HUES64 (cell line): ENCODE results near the gene TEX52.

ENCODE experiments used
- H3K27ac ChIP-seq: 2 replicates; pipeline ENCODE4 v1.7.0; 2013; ENCODE audit warnings: low read depth, low read length, inconsistent platforms
- H3K27me3 ChIP-seq: 2 replicates; pipeline ENCODE4 v1.6.1; 2013; ENCODE audit warnings: mild to moderate bottlenecking, low read length; ENCODE audit not compliant: insufficient read depth
- H3K36me3 ChIP-seq: 2 replicates; pipeline ENCODE4 v1.6.1; 2013; ENCODE audit warnings: mild to moderate bottlenecking, low read length; ENCODE audit not compliant: insufficient read depth
- H3K4me1 ChIP-seq: 2 replicates; pipeline ENCODE4 v1.6.1; 2013; ENCODE audit warnings: mild to moderate bottlenecking, low read length, moderate library complexity; ENCODE audit not compliant: insufficient read depth
- H3K4me3 ChIP-seq: 2 replicates; pipeline ENCODE4 v1.5.1; 2013; ENCODE audit warnings: mild to moderate bottlenecking, low read length, moderate library complexity
- H3K9ac ChIP-seq: 2 replicates; pipeline ENCODE4 v1.6.1; 2013; ENCODE audit warnings: mild to moderate bottlenecking, low read depth, low read length
- H3K9me3 ChIP-seq: 2 replicates; pipeline ENCODE4 v1.6.1; 2013; ENCODE audit warnings: low read depth, low read length; ENCODE audit not compliant: insufficient read depth
- WGBS: fragments of 150-250, 120-280 bp; methylation state at CpG from one replicate; pipeline ENCODE4 v1.1.7; 2013; ENCODE audit warnings: missing lambda C conversion rate; 5-methylcytosine and 5-hydroxymethylcytosine counted together

Gene TEX52

GRCh38 chr12:2829275-2829674 lies 27.6 kb downstream of the TEX52 start:
- WGBS: 97% methylated on average over 5 of the region's 6 CpGs
- peaks cover 41% of the 10 kb centered on the region for H3K36me3 ChIP-seq

GRCh38 chr12:2826721-2827515 lies 29.9 kb downstream of the TEX52 start:
- Histone ChIP-seq H3K9ac (no peak overlapping the region), H3K27ac (no peak overlapping the region), H3K4me1 (peaks cover 14% of the 10 kb centered on the region; the same call in 1 of the 2 replicates), H3K4me3 (no peak overlapping the region), H3K9me3 (no peaks in the 10 kb centered on the region), H3K36me3 (peaks cover 65% of the 10 kb centered on the region), H3K27me3 (no peaks in the 10 kb centered on the region)
- WGBS: 82% methylated on average over 14 of the region's 14 CpGs

More at GRCh38 chr12:2829275-2829674, 27.6 kb downstream of the TEX52 start:
- H3K9me3 ChIP-seq: no peaks in the 10 kb centered on the region
- H3K4me3 ChIP-seq: no peak overlapping the region
- H3K27ac ChIP-seq: no peak overlapping the region
- H3K4me1 ChIP-seq: peaks cover 22% of the 10 kb centered on the region; the same call in 1 of the 2 replicates
- H3K27me3 ChIP-seq: no peaks in the 10 kb centered on the region
- no peak overlapping the region for H3K9ac ChIP-seq

- no peak overlapping the region; the same call in 1 of the 2 replicates for H3K27ac ChIP-seq
- no peaks in the 10 kb centered on the region for H3K9me3 ChIP-seq
- H3K9ac ChIP-seq: no peak overlapping the region
- H3K27me3 ChIP-seq: no peaks in the 10 kb centered on the region
- H3K4me3 ChIP-seq: no peak overlapping the region
- peaks cover 14% of the 10 kb centered on the region; the same call in 1 of the 2 replicates for H3K4me1 ChIP-seq
- H3K36me3 ChIP-seq: peaks cover 74% of the 10 kb centered on the region
- WGBS: 84% methylated on average over 3 of the region's 3 CpGs
Measured at GRCh38 chr12:2826036-2826435, 30.8 kb downstream of the TEX52 start.

DNA sequence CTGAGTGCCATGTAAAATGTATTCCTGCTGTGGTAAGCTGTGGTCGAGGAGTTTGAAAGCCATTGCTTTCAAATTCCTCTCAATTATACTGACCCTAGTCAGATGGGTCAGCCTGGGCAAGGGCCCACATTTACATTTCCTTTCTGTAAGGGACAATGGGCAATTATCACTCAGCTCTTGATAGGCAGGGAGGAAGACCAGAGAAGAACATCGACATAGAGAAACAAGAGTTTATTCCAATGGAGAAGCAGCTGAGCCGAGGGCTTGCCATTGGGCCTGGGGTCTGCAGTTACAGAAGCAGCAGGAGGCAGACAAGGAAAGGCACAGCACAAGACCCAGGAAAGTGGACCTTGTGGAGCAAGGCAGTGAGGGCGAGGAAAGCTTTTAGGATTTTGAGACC lies 31.7 kb downstream of the TEX52 start:
- 30% methylated on average over 3 of the region's 4 CpGs for WGBS
- H3K9ac ChIP-seq: no peak overlapping the region
- H3K4me3 ChIP-seq: no peak overlapping the region
- H3K27ac ChIP-seq: peak overlapping the region; percentile 42; the same call in 1 of the 2 replicates
- no peaks in the 10 kb centered on the region for H3K27me3 ChIP-seq
- H3K36me3 ChIP-seq: peaks cover 80% of the 10 kb centered on the region
- peaks cover 14% of the 10 kb centered on the region; the same call in 1 of the 2 replicates for H3K4me1 ChIP-seq
- no peaks in the 10 kb centered on the region for H3K9me3 ChIP-seq

- peak overlapping the region; percentile 42; the same call in 1 of the 2 replicates for H3K27ac ChIP-seq
- H3K4me1 ChIP-seq: peaks cover 18% of the 10 kb centered on the region; the same call in 1 of the 2 replicates
- H3K9me3 ChIP-seq: no peaks in the 10 kb centered on the region
- H3K36me3 ChIP-seq: peaks cover 84% of the 10 kb centered on the region
- H3K27me3 ChIP-seq: no peaks in the 10 kb centered on the region
- 79% methylated on average over 6 of the region's 6 CpGs for WGBS
- H3K9ac ChIP-seq: no peak overlapping the region
- H3K4me3 ChIP-seq: no peak overlapping the region
Measured at GRCh38 chr12:2824541-2824940, 32.3 kb downstream of the TEX52 start.

DNA sequence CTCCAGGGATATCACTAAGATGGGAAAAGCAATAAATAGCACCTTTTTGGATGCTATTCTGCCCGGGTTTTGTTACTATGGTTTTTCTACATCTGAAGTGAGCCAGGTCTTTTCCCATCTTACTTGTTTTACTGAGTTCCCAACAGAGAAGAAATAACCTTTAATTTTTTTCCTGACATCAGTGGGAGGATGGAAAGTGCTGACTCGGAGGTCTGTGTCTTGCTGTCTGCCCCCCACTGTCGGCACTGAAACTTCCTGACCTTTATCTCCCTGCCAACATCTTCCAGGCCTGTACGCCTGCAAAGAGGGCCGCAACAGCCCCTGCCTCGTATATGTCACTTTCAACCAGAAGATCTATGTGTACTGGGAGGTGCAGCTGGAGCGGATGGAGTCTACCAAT lies 33.4 kb downstream of the TEX52 start:
- H3K4me3 ChIP-seq: no peak overlapping the region
- H3K9ac ChIP-seq: no peak overlapping the region
- no peak overlapping the region for H3K27ac ChIP-seq
- WGBS: 92% methylated on average over 7 of the region's 7 CpGs
- H3K4me1 ChIP-seq: peaks cover 18% of the 10 kb centered on the region; the same call in 1 of the 2 replicates
- peaks cover 83% of the 10 kb centered on the region for H3K36me3 ChIP-seq
- no peaks in the 10 kb centered on the region for H3K27me3 ChIP-seq
- no peaks in the 10 kb centered on the region for H3K9me3 ChIP-seq

DNA sequence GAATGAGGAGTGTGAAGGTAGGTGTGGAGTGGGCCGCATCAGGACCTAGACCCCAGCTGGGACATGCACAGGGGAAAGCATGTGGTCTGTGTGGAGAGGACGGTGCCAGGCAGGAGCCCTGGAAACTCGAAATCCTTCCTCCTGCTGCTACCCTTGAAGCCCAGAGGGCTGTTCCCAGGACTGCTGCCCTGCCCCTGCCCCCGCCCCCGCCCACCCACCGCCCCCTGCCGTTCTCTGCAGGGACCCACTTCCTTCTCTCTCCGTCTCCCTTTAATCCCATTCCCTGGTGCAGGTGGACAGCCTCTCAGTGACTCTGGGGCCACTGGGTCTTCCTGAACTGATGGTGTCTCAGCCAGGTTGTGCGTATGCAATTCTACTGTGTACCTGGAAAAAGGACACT lies 36.4 kb downstream of the TEX52 start:
- 58% methylated on average over 8 of the region's 9 CpGs for WGBS
- peaks cover 74% of the 10 kb centered on the region for H3K36me3 ChIP-seq

GRCh38 chr12:2819810-2820209 lies 37.0 kb downstream of the TEX52 start:
- H3K36me3 ChIP-seq: peaks cover 67% of the 10 kb centered on the region
- WGBS: 94% methylated on average over 15 of the region's 15 CpGs

More for the DNA sequence above, 36.4 kb downstream of the TEX52 start:
- H3K9me3 ChIP-seq: no peaks in the 10 kb centered on the region
- H3K27me3 ChIP-seq: no peaks in the 10 kb centered on the region
- no peak overlapping the region for H3K9ac ChIP-seq
- H3K4me1 ChIP-seq: peaks cover 12% of the 10 kb centered on the region; the same call in 1 of the 2 replicates
- H3K27ac ChIP-seq: no peak overlapping the region
- H3K4me3 ChIP-seq: no peak overlapping the region

DNA sequence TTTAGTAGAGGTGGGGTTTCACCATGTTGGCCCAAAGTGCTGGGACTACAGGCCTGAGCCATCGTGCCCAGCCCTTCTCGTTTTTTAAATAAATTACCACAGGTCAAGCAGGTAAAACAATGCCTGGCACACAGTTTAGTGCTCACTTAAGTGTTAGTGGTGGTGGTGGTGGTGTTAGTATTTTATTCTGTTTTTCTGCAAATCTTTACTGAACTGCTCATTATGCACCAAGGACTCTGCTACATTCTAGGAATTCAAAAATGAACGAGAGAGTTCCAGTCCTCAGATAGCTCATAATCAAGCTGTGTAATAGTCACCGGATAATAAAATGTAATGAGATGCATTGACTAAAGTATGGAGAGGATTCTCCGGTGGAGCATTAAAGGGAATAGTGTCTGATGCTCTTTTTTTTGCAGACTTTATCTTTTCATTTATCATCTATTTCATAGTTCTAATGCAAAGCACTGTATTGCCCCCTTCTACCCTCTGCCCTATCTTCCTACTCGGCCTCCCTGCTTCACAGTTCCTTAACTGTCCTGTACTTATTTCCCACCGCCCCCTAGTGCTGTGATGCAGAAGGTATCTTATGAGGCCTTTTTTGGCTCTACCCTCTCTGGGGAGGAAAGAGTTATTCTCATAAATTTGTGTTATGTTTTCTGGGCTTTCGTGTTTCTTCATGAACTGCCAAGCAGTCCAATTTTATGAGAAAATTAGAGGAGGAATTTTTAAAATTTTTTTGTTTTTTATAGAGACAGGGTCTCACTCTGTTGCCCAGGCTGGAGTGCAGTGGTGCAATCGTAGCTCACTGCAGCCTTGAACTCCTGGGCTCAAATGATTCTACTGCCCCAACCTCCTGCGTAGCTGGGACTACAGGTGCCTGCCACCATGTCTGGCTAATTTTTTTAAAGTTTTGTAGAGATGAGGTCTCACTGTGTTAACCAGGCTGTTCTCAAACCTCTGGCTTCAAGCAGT lies 43.3 kb downstream of the TEX52 start:
- WGBS: 27% methylated on average over 9 of the region's 10 CpGs
- peak overlapping the region; percentile 99 for H3K9ac ChIP-seq
- H3K4me3 ChIP-seq: peak overlapping the region; percentile 94
- peak overlapping the region; percentile 97 for H3K27ac ChIP-seq
- no peaks in the 10 kb centered on the region for H3K27me3 ChIP-seq
- peaks cover 7% of the 10 kb centered on the region for H3K4me1 ChIP-seq
- no peaks in the 10 kb centered on the region for H3K9me3 ChIP-seq
- peaks cover 15% of the 10 kb centered on the region for H3K36me3 ChIP-seq

More at GRCh38 chr12:2819810-2820209, 37.0 kb downstream of the TEX52 start:
- peaks cover 6% of the 10 kb centered on the region; the same call in 1 of the 2 replicates for H3K4me1 ChIP-seq
- H3K9me3 ChIP-seq: no peaks in the 10 kb centered on the region
- no peak overlapping the region for H3K4me3 ChIP-seq
- no peak overlapping the region for H3K27ac ChIP-seq
- H3K27me3 ChIP-seq: no peaks in the 10 kb centered on the region
- no peak overlapping the region for H3K9ac ChIP-seq

DNA sequence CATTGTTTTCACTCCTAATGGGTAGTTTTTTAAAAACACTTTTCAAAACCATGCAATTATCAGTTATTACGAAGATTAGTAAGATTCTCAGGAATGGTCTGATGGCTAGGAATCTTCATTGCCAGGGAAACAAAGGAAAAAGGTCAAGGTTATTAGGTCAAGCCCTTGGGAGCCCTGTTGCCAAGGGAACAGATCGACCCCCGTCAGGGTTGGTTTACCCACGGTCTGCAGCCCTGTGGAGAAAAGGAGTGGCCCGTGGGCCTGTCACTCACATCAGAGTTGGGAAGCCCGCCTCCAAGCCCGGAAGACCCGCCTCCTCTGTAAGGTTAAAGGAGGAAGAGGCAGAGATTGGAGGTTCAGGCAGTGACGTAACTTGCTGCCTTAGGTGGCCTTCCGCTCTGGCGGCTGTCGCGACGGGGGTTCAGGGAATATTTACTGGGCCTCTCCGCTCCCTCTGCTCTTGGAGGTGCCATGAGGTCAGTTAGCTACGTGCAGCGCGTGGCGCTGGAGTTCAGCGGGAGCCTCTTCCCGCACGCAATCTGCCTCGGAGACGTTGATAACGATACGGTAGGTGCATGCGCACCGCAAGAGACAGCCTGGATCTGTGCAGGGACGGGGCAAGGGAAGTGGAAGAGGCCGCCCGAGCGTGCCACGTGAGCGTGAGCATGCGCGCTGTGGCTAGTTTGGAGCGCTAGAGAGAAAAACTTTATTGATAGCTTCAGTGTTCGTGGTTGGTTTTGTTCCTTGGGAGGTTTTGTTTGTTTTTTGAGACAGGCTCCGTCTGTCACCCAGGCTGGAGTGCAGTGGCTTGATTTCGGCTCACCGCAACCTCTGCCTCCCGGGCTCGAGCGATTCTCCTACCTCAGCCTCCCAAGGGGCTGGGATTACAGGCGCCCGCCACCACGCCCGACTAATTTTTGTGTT lies 44.3 kb downstream of the TEX52 start, which contains the start of gene ITFG2:
ITFG2 (plus strand) TSS at position 379 of the 924 bp plus-strand sequence; CDS start at position 472, 93 bp downstream.
- Histone ChIP-seq H3K36me3 (peaks cover 5% of the 10 kb centered on the region), H3K27me3 (no peaks in the 10 kb centered on the region), H3K27ac (peak within 1 kb of the TSS; percentile 97), H3K9me3 (no peaks in the 10 kb centered on the region), H3K4me3 (peak within 1 kb of the TSS; percentile 94), H3K9ac (peak within 1 kb of the TSS; percentile 99), H3K4me1 (peaks cover 7% of the 10 kb centered on the region)
- 2% methylated on average over 48 of the region's 48 CpGs for WGBS
